Heart right ventricle (tissue), 16 donors: ENCODE data around the gene CA10. TPM values are rescaled to one million over a fixed set of nuclear protein-coding genes. Genes with fewer than 3 reads are reported as not detected.

Experiments used
- ATAC-seq, 8 donors: fragments of 200-7000 bp; cut with Tn5 transposase; one replicate each; pipeline ENCODE4 v1.9.1; 2020; ENCODE audit warnings: mild to moderate bottlenecking in 8 of 8, moderate library complexity in 8 of 8, moderate number of reproducible peaks in 1 of 8
- DNase-seq, 2 donors: peaks; one replicate each; pipeline ENCODE4 v3.0.0-alpha.2; 2020
- H3K27ac ChIP-seq, 10 donors: fragments of 200-600 bp; sonication (generic) in 2 of 10; one replicate each; pipeline versions ENCODE4 v1.5.0 to v1.8.0; 2020 to 2022; ENCODE audit warnings: mild to moderate bottlenecking in 3 of 10
- H3K27me3 ChIP-seq, 7 donors: fragments of 200-600 bp; one replicate each; pipeline ENCODE4 v1.8.0; 2021 to 2022; ENCODE audit warnings: mild to moderate bottlenecking in 2 of 7
- H3K36me3 ChIP-seq, 9 donors: fragments of 200-600 bp; sonication (generic) in 1 of 9; one replicate each; pipeline versions ENCODE4 v1.5.0 to v1.8.0; 2020 to 2022; ENCODE audit warnings: mild to moderate bottlenecking in 2 of 9
- H3K4me1 ChIP-seq, 9 donors: fragments of 200-600 bp; sonication (generic) in 1 of 9; one replicate each; pipeline versions ENCODE4 v1.5.0 to v1.8.0; 2020 to 2022; ENCODE audit warnings: mild to moderate bottlenecking in 4 of 9
- H3K4me3 ChIP-seq, 10 donors: fragments of 200-600 bp; sonication (generic) in 2 of 10; one replicate each; pipeline versions ENCODE4 v1.5.0 to v1.8.0; 2020 to 2022; ENCODE audit warnings: mild to moderate bottlenecking in 7 of 10, moderate library complexity in 2 of 10
- H3K9me3 ChIP-seq, 11 donors: fragments of 200-600 bp in 10 of 11; sonication (generic) in 2 of 11; one replicate each; pipeline versions ENCODE4 v1.5.0 to v1.8.0; 2013 to 2022; ENCODE audit warnings: mild to moderate bottlenecking in 2 of 11, control low read depth in 1 of 11, moderate library complexity in 1 of 11
- CTCF ChIP-seq, 9 donors: fragments of 200-600 bp; sonication (generic) in 2 of 9; IDR thresholded peaks; one replicate each; pipeline versions ENCODE4 v1.5.0 to v1.8.0; 2021 to 2022; ENCODE audit warnings: antibody characterized with exemption in 9 of 9, mild to moderate bottlenecking in 5 of 9, moderate library complexity in 1 of 9
- WGBS, 2 donors: extraction: QIAGEN DNeasy Blood & Tissue Kit; methylation state at CpG; one replicate each; pipeline ENCODE4 v1.1.7; 2013; ENCODE audit warnings: inconsistent platforms in 1 of 2; 5-methylcytosine and 5-hydroxymethylcytosine counted together
- intact Hi-C, 10 donors: fragments of 100-400 bp; cut with DNase I; formaldehyde crosslinking; loops; one replicate each; pipeline versions ENCODE4 v1.11.1 to v1.14.2; 2022
- polyA plus RNA-seq, 2 donors: library from polyadenylated mRNA; stranded (reverse); fragments of 200-250 nt; gene quantifications; one replicate each; pipeline ENCODE4 v1.2.3, GENCODE V29; 2013
- total RNA-seq, 10 donors: library from RNA; stranded (reverse); fragmentation: NEBNext Ultra II Directional in 3 of 10; extraction: Animal tissue kit (Norgen Biotek cat#: 25700) in 3 of 10; gene quantifications; one replicate each; pipeline versions ENCODE4 v1.2.1 to v1.2.4, GENCODE V29; 2021 to 2023
- donor health status: Arrhythmogenic right ventricular cardiomyopathy.
- donor health status: ischemic (EF 13 %, LVEDD 7.1; RV severe dilation, severe dysfunction).
- donor health status: healthy with polysubstance abuse.
- donor health status: DM: no; HTN: yes; CAD: no.
- donor health status: DM: no; HTN: no; CAD: no.
- donor health status: ischemic (EF 25% LVEDD 6.9; RV normal size, moderate dysfunction).
- donor health status: ischemic (EF 25% LVEDD 5.7; RV mildly dilated, moderate dysfunction).
- donor health status: healthy.
- donor health status: DM: yes; HTN: yes; CAD: no.
- donor health status: Ischemic cardiomyopathy.
- donor health status: ischemic (EF 35%, LVEDD 5.7; RV mildly dilated, moderate dysfunction).
- donor health status: nonischemic (EF 11% LVEDD 7.7; RV severe dilation, severe dysfunction).
- donor health status: DM: yes; HTN: yes; CAD: no.
- donor health status: PGD.
- donor health status: ischemic (EF 29% LVEDD 5.4; RV normal size, mild dysfunction).
- donor health status: nonischemic (EF 23%, LVEDD 6.1; RV moderate dilation, normal function).

CA10 gene
- total and polyA plus RNA-seq, 12 donors: not detected

- no peak overlapping the region for H3K27ac ChIP-seq
- H3K9me3 ChIP-seq: peaks cover 0 to 13% (median 0%) of the 10 kb centered on the region in 11 donors
- no peak for TF ChIP-seq CTCF (IDR thresholded peaks at IDR 0.05)
- no peak for ATAC-seq
- WGBS, 2 donors: 8 to 12% methylated on average over 17 of the region's 17 CpGs
- no peak for DNase-seq
- H3K4me1 ChIP-seq: peaks cover 0 to 7% (median 0%) of the 10 kb centered on the region in 9 donors
- intact Hi-C loops: no loop called here
- no peaks in the 10 kb centered on the region for H3K36me3 ChIP-seq
- no peak overlapping the region for H3K4me3 ChIP-seq
- peaks cover 17 to 77% (median 57%) of the 10 kb centered on the region in 7 donors for H3K27me3 ChIP-seq
Observed at GRCh38 chr17:52160136-52160567, 1.6 kb upstream of the CA10 start.

- H3K27ac ChIP-seq: no peak overlapping the region
- intact Hi-C loops: loop anchor here in 1 of 10 donors (5.0 kb wide), 1 partner anchor 48 kb away; no protein-coding TSS in a partner anchor
- no peak for TF ChIP-seq CTCF (IDR thresholded peaks at IDR 0.05)
- no peaks in the 10 kb centered on the region for H3K36me3 ChIP-seq
- ATAC-seq: no peak
- peaks cover 0 to 7% (median 0%) of the 10 kb centered on the region in 9 donors for H3K4me1 ChIP-seq
- H3K9me3 ChIP-seq: peaks cover 0 to 13% (median 0%) of the 10 kb centered on the region in 11 donors
- WGBS, 2 donors: 8 to 9% methylated on average over 40 of the region's 40 CpGs
- H3K4me3 ChIP-seq: no peak overlapping the region
- DNase-seq: no peak
- peaks cover 17 to 82% (median 63%) of the 10 kb centered on the region in 7 donors for H3K27me3 ChIP-seq
Observed at GRCh38 chr17:52159246-52160135, 977 bp upstream of the CA10 start.

GRCh38 chr17:52157603-52158449 lies 688 bp downstream of the CA10 start:
- Histone ChIP-seq H3K27ac (no peak overlapping the region), H3K4me3 (no peak overlapping the region), H3K27me3 (peaks cover 17 to 91% (median 65%) of the 10 kb centered on the region in 7 donors), H3K36me3 (no peaks in the 10 kb centered on the region), H3K4me1 (peaks cover 0 to 7% (median 0%) of the 10 kb centered on the region in 9 donors), H3K9me3 (peaks cover 0 to 8% (median 0%) of the 10 kb centered on the region in 11 donors)
- TF ChIP-seq CTCF (IDR thresholded peaks at IDR 0.05): no peak
- ATAC-seq: no peak
- intact Hi-C loops: loop anchor here in 1 of 10 donors (5.0 kb wide), 1 partner anchor 49 kb away; no protein-coding TSS in a partner anchor
- WGBS, 2 donors: 2 to 4% methylated on average over 67 to 68 of the region's 68 CpGs
- no peak for DNase-seq
